Pancreas (tissue), 10 donors: ENCODE measurements around the gene DDIAS. TPM values are rescaled to one million over a fixed set of nuclear protein-coding genes. Genes with fewer than 3 reads are reported as not detected.

Experiments used
- ATAC-seq, 4 donors: fragments of 200-7000 bp; cut with Tn5 transposase; one replicate each; pipeline versions ENCODE4 v1.8.0 to v1.9.1; 2020; ENCODE audit warnings: mild to moderate bottlenecking in 4 of 4, moderate library complexity in 4 of 4
- DNase-seq, 6 donors: peaks; one replicate each; pipeline ENCODE4 v3.0.0-alpha.2; 2020
- FAIRE-seq: peaks from 2 replicates; lab custom pipeline; 2012; peaks lifted over from hg19 to GRCh38; lab: Jason Lieb, UNC
- H3K27ac ChIP-seq, 4 donors: fragments of 200-600 bp; sonication (generic); 1 replicate in 3 of 4; 2 replicates in 1 of 4; pipeline versions ENCODE4 v1.5.0 to v1.8.0; 2020
- H3K27me3 ChIP-seq, 4 donors: fragments of 200-600 bp; one replicate each; pipeline ENCODE4 v1.8.0; 2021
- H3K36me3 ChIP-seq, 3 donors: fragments of 200-600 bp; sonication (generic) in 1 of 3; one replicate each; pipeline versions ENCODE4 v1.5.0 to v1.8.0; 2020 to 2021
- H3K4me1 ChIP-seq, 3 donors: fragments of 200-600 bp; one replicate each; pipeline ENCODE4 v1.8.0; 2021
- H3K4me3 ChIP-seq, 4 donors: fragments of 200-600 bp; sonication (generic) in 2 of 4; one replicate each; pipeline versions ENCODE4 v1.5.0 to v1.8.0; 2020 to 2021
- H3K9me3 ChIP-seq, 4 donors: fragments of 200-600 bp; one replicate each; pipeline ENCODE4 v1.8.0; 2021
- WGBS, 2 donors: extraction: QIAGEN DNeasy Blood & Tissue Kit; methylation state at CpG; one replicate each; pipeline ENCODE4 v1.1.7; 2013; 5-methylcytosine and 5-hydroxymethylcytosine counted together
- intact Hi-C, 3 donors: fragments of 100-400 bp; cut with DNase I; formaldehyde crosslinking; loops; one replicate each; pipeline versions ENCODE4 v1.11.1 to v1.14.2; 2022
- polyA plus RNA-seq, 2 donors: library from polyadenylated mRNA; stranded (reverse); fragments of 200-250 nt; gene quantifications; one replicate each; pipeline ENCODE4 v1.2.3, GENCODE V29; 2013
- total RNA-seq, 6 donors: library from RNA; stranded (reverse); fragmentation: NEBNext Ultra II Directional in 4 of 6; extraction: Animal tissue kit (Norgen Biotek cat#: 25700) in 4 of 6; gene quantifications; one replicate each; pipeline versions ENCODE4 v1.2.1 to v1.2.4, GENCODE V29; 2021 to 2023
- TF ChIP-seq, protein P1 (sequence below), 4 donors: fragments of 200-600 bp; sonication (generic) in 3 of 4; IDR thresholded peaks; one replicate each; pipeline versions ENCODE4 v1.5.0 to v1.8.0; 2021; ENCODE audit warnings: antibody characterized with exemption in 4 of 4
- donor health status: healthy with polysubstance abuse.
- donor health status: DM: no; HTN: no; CAD: no; lungs with moderate emphysema.
- donor health status: DM: no; HTN: no; CAD: no.
- donor health status: control.
- donor health status: control.
- donor health status: Bipolar disorder and iron deficiency.
- donor health status: DM: yes; HTN: yes; CAD: no.
- donor health status: DM: no; HTN: no; CAD: no.
- donor health status: DM: no; HTN: no; CAD: no.
- donor health status: DM: yes; HTN: yes; CAD: no.

DDIAS gene
- total and polyA plus RNA-seq, 8 donors: 0.11 to 0.89 (median 0.38) TPM; not detected in 1

GRCh38 chr11:82974851-82975250 is 73.3 kb downstream of the DDIAS start:
- WGBS, 2 donors: 92 to 97% methylated on average over 2 of the region's 2 CpGs
- Histone ChIP-seq H3K9me3 (no peaks in the 10 kb centered on the region), H3K36me3 (no peaks in the 10 kb centered on the region), H3K27ac (no peak overlapping the region), H3K4me3 (no peak overlapping the region), H3K4me1 (no peaks in the 10 kb centered on the region), H3K27me3 (no peaks in the 10 kb centered on the region)
- ATAC-seq: no peak
- TF ChIP-seq, protein P1, sequence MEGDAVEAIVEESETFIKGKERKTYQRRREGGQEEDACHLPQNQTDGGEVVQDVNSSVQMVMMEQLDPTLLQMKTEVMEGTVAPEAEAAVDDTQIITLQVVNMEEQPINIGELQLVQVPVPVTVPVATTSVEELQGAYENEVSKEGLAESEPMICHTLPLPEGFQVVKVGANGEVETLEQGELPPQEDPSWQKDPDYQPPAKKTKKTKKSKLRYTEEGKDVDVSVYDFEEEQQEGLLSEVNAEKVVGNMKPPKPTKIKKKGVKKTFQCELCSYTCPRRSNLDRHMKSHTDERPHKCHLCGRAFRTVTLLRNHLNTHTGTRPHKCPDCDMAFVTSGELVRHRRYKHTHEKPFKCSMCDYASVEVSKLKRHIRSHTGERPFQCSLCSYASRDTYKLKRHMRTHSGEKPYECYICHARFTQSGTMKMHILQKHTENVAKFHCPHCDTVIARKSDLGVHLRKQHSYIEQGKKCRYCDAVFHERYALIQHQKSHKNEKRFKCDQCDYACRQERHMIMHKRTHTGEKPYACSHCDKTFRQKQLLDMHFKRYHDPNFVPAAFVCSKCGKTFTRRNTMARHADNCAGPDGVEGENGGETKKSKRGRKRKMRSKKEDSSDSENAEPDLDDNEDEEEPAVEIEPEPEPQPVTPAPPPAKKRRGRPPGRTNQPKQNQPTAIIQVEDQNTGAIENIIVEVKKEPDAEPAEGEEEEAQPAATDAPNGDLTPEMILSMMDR (IDR thresholded peaks at IDR 0.05): no peak
- DNase-seq: no peak
- intact Hi-C loops: no loop called here
- no peak for FAIRE-seq

DNA sequence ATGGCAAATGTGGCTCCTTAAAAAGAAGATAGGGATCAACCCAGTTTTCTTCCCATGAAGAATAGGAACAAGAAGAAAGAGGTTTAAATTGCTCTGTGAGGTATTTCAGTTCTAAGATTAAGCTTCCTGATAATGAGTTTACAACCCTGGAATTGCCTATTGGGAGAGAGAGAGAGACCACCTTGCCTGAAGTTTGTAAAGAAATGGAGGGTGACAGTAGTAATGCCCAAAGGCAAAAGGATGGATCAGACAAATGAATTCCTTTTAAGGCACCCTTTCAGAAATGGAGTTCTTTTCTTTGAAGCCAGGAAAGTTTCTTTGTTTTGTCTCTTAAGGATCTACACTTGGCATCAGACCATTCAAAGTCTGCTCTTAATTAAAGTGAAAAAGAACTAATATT is 74.3 kb downstream of the DDIAS start:
- H3K9me3 ChIP-seq: no peaks in the 10 kb centered on the region
- no peak for DNase-seq
- intact Hi-C loops: no loop called here
- no peaks in the 10 kb centered on the region for H3K4me1 ChIP-seq
- no peaks in the 10 kb centered on the region for H3K36me3 ChIP-seq
- no peaks in the 10 kb centered on the region for H3K27me3 ChIP-seq
- no peak for FAIRE-seq
- TF ChIP-seq, protein P1 (IDR thresholded peaks at IDR 0.05): no peak
- H3K4me3 ChIP-seq: no peak overlapping the region
- no peak overlapping the region for H3K27ac ChIP-seq
- no peak for ATAC-seq

- intact Hi-C loops: no loop called here
- Histone ChIP-seq H3K4me3 (no peak overlapping the region), H3K9me3 (no peaks in the 10 kb centered on the region), H3K4me1 (no peaks in the 10 kb centered on the region), H3K36me3 (peaks cover 0 to 3% (median 0%) of the 10 kb centered on the region in 3 donors), H3K27me3 (no peaks in the 10 kb centered on the region), H3K27ac (no peak overlapping the region)
- DNase-seq (no peak), ATAC-seq (no peak), FAIRE-seq (no peak)
- TF ChIP-seq, protein P1 (IDR thresholded peaks at IDR 0.05): no peak
These were observed 75.2 kb downstream of the DDIAS start for GRCh38 chr11:82976786-82977185.

DNA sequence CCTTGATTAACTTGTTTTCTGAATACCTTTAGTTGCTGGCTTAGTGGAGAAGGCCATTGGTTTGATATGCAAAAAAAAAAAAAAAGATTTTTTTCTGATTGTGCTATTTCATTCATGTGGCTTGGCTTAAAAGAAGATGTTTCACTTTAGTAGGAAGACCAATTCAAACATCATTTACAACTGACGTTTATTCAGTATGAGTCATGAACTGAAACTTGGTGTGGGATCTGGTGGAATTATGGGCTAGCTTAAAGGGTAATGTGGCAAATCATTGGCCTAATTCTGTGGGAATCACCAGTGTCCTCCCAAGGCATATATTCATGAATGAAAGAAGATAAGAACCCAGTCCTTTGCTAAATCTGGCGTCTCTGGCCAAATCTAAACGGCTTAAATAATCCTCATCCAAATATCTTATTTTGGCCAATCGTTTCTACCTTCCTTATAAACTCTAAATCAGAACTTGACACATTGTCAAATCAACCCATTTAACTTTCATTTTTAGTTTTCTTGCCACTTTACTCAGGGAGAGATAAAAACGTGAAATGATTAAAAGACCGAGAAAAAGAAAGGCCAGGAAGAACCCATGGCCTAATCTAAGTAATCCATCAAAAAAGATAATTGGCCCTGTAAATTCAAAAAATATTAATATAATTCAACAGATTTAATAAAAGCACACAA is 77.0 kb downstream of the DDIAS start:
- no peak overlapping the region for H3K27ac ChIP-seq
- 88 to 92% methylated on average over 6 of the region's 6 CpGs for WGBS, 2 donors
- intact Hi-C loops: no loop called here
- H3K4me3 ChIP-seq: no peak overlapping the region
- peaks cover 0 to 7% (median 0%) of the 10 kb centered on the region in 3 donors for H3K36me3 ChIP-seq
- H3K27me3 ChIP-seq: no peaks in the 10 kb centered on the region
- FAIRE-seq (no peak), DNase-seq (no peak), ATAC-seq (no peak)
- H3K4me1 ChIP-seq: no peaks in the 10 kb centered on the region
- H3K9me3 ChIP-seq: no peaks in the 10 kb centered on the region
- TF ChIP-seq, protein P1 (IDR thresholded peaks at IDR 0.05): no peak

GRCh38 chr11:82979824-82980223 is 78.3 kb downstream of the DDIAS start:
- Histone ChIP-seq H3K27me3 (no peaks in the 10 kb centered on the region), H3K27ac (no peak overlapping the region)
- FAIRE-seq: no peak

More at GRCh38 chr11:82979824-82980223, 78.3 kb downstream of the DDIAS start:
- TF ChIP-seq, protein P1 (IDR thresholded peaks at IDR 0.05): no peak
- Histone ChIP-seq H3K4me1 (no peaks in the 10 kb centered on the region), H3K4me3 (no peak overlapping the region), H3K9me3 (no peaks in the 10 kb centered on the region), H3K36me3 (peaks cover 0 to 7% (median 0%) of the 10 kb centered on the region in 3 donors)
- DNase-seq (no peak), ATAC-seq (no peak)
- intact Hi-C loops: no loop called here
